HepG2 (cell line): ENCODE results near the gene CAVIN1. TPM values are rescaled to one million over a fixed set of nuclear protein-coding genes. Genes with fewer than 3 reads are reported as not detected.
"Not testable (repeated sequence)": the region's sequence is repeated elsewhere in the genome, so short reads cannot be mapped to it uniquely, and the experiment has no call there.

ENCODE experiments used
- ATAC-seq: fragments of 200-7000 bp; cut with Tn5 transposase; 3 replicates; pipeline ENCODE4 v1.9.1; 2020; ENCODE audit warnings: mild to moderate bottlenecking, moderate library complexity
- BruUV-seq: library from RNA; stranded (reverse); fragments of 400-500 nt; replicated peaks from 2 replicates; lab custom pipeline; 2021; lab: Mats Ljungman, UMichigan
- CTCF ChIA-PET: fragments of 300-600 bp; formaldehyde crosslinking; extraction: SDS; loops from one replicate; lab custom pipeline; 2021; ENCODE audit warnings: low total read pairs, inconsistent platforms, low intra/inter-chr PET ratio; lab: Yijun Ruan, JAX
- POLR2A ChIA-PET: fragments of 350-600 bp; sonication (Branson Sonifier 250); formaldehyde crosslinking; loops from one replicate; lab custom pipeline; 2020; ENCODE audit warnings: antibody characterized with exemption, inconsistent platforms; lab: Yijun Ruan, JAX
- DNase-seq: peaks from one replicate; pipeline ENCODE4 v3.0.0-alpha.2; 2015; ENCODE audit warnings: low spot score
- FAIRE-seq: peaks from 3 replicates; lab custom pipeline; 2011; peaks lifted over from hg19 to GRCh38; lab: Jason Lieb, UNC
- H2AFZ ChIP-seq: one replicate; pipeline ENCODE4 v1.6.1; 2011; ENCODE audit warnings: low read length, inconsistent platforms
- H3K27ac ChIP-seq: fragments of 300-600 bp; 3 replicates; pipeline ENCODE4 v1.8.0; 2011; ENCODE audit warnings: mixed run types, mild to moderate bottlenecking, mixed read lengths, low read length, inconsistent platforms; ENCODE audit not compliant: insufficient read depth; ENCODE audit errors: extremely low read length
- H3K27me3 ChIP-seq, 2 experiments: fragments of 200-600 bp in 1 of 2; 2 replicates in 1 of 2; 3 replicates in 1 of 2; pipeline versions ENCODE4 v1.6.0 to v1.8.0; 2011; ENCODE audit warnings: low read length in 2 of 2, mild to moderate bottlenecking in 2 of 2, moderate library complexity in 2 of 2, inconsistent platforms in 1 of 2; ENCODE audit not compliant: insufficient read depth in 2 of 2, control insufficient read depth in 1 of 2
- H3K36me3 ChIP-seq, 2 experiments: fragments of 200-600 bp in 1 of 2; replicated peaks in 1 of 2; 2 replicates in 1 of 2; 3 replicates in 1 of 2; pipeline versions ENCODE4 v1.5.1 to v1.8.0; 2011; ENCODE audit warnings: low read length in 2 of 2, inconsistent platforms in 1 of 2; ENCODE audit not compliant: insufficient read depth in 2 of 2, control insufficient read depth in 1 of 2
- H3K4me1 ChIP-seq: 2 replicates; pipeline ENCODE4 v1.5.1; 2012; ENCODE audit warnings: low read length, inconsistent platforms; ENCODE audit not compliant: insufficient read depth
- H3K4me2 ChIP-seq: 2 replicates; pipeline ENCODE4 v1.6.0; 2011; ENCODE audit warnings: low read depth, low read length, inconsistent platforms
- H3K4me3 ChIP-seq, 3 experiments: fragments of 200-600 bp in 1 of 3; sonication (generic), shearing (Covaris generic) in 1 of 3; replicated peaks in 1 of 3; 2 replicates each; pipeline ENCODE4 v1.5.1; 2011 to 2016; ENCODE audit warnings: low read length in 3 of 3, inconsistent platforms in 2 of 3, low read depth in 2 of 3, mild to moderate bottlenecking in 2 of 3, control low read depth in 1 of 3, mixed read lengths in 1 of 3; ENCODE audit not compliant: insufficient read depth in 1 of 3
- H3K79me2 ChIP-seq: one replicate; pipeline ENCODE4 v1.6.1; 2011; ENCODE audit warnings: low read length, inconsistent platforms; ENCODE audit not compliant: insufficient read depth
- H3K9ac ChIP-seq: 2 replicates; pipeline ENCODE4 v1.6.0; 2011; ENCODE audit warnings: mild to moderate bottlenecking, low read depth, low read length, inconsistent platforms; ENCODE audit not compliant: insufficient read depth
- H3K9me3 ChIP-seq: 2 replicates; pipeline ENCODE4 v1.5.1; 2012; ENCODE audit warnings: mild to moderate bottlenecking, low read length
- H4K20me1 ChIP-seq: 2 replicates; pipeline ENCODE4 v1.6.0; 2011; ENCODE audit warnings: inconsistent platforms, mild to moderate bottlenecking, low read length, moderate library complexity; ENCODE audit not compliant: insufficient read depth
- CBX1 ChIP-seq: IDR thresholded peaks from one replicate; pipeline ENCODE4 v1.6.1; 2016; ENCODE audit warnings: antibody characterized with exemption, low read depth
- DPF2 ChIP-seq: sonication (generic); formaldehyde crosslinking; IDR thresholded peaks from 2 replicates; pipeline ENCODE4 v1.4.0; 2020; ENCODE audit warnings: mild to moderate bottlenecking, low read depth, missing genetic modification reagents, borderline replicate concordance
- FOSL2 ChIP-seq: sonication (generic); formaldehyde crosslinking; IDR thresholded peaks from 2 replicates; pipeline ENCODE4 v1.4.0; 2020; ENCODE audit warnings: missing genetic modification reagents
- PPARG ChIP-seq: conservative IDR thresholded peaks from 2 replicates; pipeline ENCODE4 v1.6.1; 2016; ENCODE audit warnings: missing biosample characterization, missing genetic modification reagents
- RFX5 ChIP-seq: IDR thresholded peaks from 2 replicates; pipeline ENCODE4 v1.6.1; 2011; ENCODE audit warnings: low read depth, low read length, improper control_type of control experiment
- SALL2 ChIP-seq: sonication (generic); formaldehyde crosslinking; IDR thresholded peaks from 2 replicates; pipeline ENCODE4 v1.8.1; 2023; ENCODE audit warnings: mild to moderate bottlenecking, missing genetic modification reagents, inconsistent platforms
- SAP130 ChIP-seq: IDR thresholded peaks from 2 replicates; pipeline ENCODE4 v1.6.1; 2016; ENCODE audit warnings: low read depth
- WGBS: methylation state at CpG from one replicate; pipeline ENCODE4 v1.1.6; 2017; ENCODE audit warnings: low lambda C conversion rate; 5-methylcytosine and 5-hydroxymethylcytosine counted together
- in situ Hi-C: cut with HindIII; loops from 2 replicates; pipeline ENCODE4 v1.10.0; 2017; ENCODE audit warnings: low pct_unique_long_range_greater_than_20kb; ENCODE audit not compliant: extremely low pct_ligation_motif_present
- intact Hi-C: fragments of 100-400 bp; cut with micrococcal nuclease; formaldehyde crosslinking; loops from one replicate; pipeline ENCODE4 v1.10.0; 2022; ENCODE audit not compliant: unreplicated experiment
- polyA plus RNA-seq, 8 experiments: library from polyadenylated mRNA; depleted of rRNA in 3 of 8; stranded (reverse) in 7 of 8; unstranded in 1 of 8; fragments of >200 nt; fragmentation: Illumina TruSeq in 4 of 8; extraction: Trizol in 4 of 8; gene quantifications; 2 replicates each; pipeline versions ENCODE4 v1.2.1 to v1.2.3, GENCODE V29; 2011 to 2016; ENCODE audit warnings: low read depth in 4 of 8, missing spikeins in 1 of 8, mixed read lengths in 1 of 8; ENCODE audit not compliant: insufficient read depth in 1 of 8
- total RNA-seq, 5 experiments: library from RNA; depleted of rRNA; stranded (reverse); fragments of >200 nt; fragmentation: Illumina TruSeq; extraction: Trizol; gene quantifications; 2 replicates each; pipeline ENCODE4 v1.2.3, GENCODE V29; 2016; ENCODE audit warnings: low read depth in 1 of 5
- TF ChIP-seq, protein P1 (sequence below), 2 experiments: fragments of 450-650 bp in 1 of 2; sonication (generic) in 1 of 2; formaldehyde crosslinking in 1 of 2; IDR thresholded peaks; 2 replicates each; pipeline versions ENCODE4 v1.6.1 to v1.8.0; 2016 to 2022; ENCODE audit warnings: antibody characterized with exemption in 1 of 2, mild to moderate bottlenecking in 1 of 2, missing genetic modification reagents in 1 of 2
- TF ChIP-seq, protein P2 (sequence below): sonication (generic); formaldehyde crosslinking; IDR thresholded peaks from 2 replicates; pipeline ENCODE4 v1.5.0; 2020; ENCODE audit warnings: missing genetic modification reagents
- TF ChIP-seq, protein P3 (sequence below): sonication (generic); formaldehyde crosslinking; IDR thresholded peaks from 2 replicates; pipeline ENCODE4 v1.8.1; 2022; ENCODE audit warnings: low read depth, mild to moderate bottlenecking, missing genetic modification reagents

The CAVIN1 gene
- total and polyA plus RNA-seq, 2 of the 13 experiments (the other 11 are each of a cell fraction or from before 2014, with no cell fraction given), result 15.9 to 25.5 TPM

DNA sequence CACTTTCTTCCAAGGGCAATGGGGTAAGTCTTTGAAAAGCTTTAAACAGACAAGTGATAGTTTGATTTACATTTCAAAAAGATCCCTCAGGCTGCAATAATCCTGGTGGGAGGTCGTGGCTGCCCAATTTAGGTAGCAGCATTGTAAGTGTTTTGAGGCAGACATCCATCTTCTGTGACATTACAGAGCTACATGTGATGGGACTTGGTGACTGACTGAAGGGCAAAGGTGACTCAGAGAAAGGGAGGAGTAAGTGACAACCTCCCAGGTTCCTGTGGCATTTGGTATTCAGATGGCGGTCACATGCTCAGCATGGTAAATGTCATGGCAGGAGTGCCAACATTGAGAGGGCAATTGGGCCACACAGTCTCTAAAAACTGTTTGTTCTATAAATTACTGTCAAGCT, 61.3 kb downstream of the CAVIN1 start (continued):
- TF ChIP-seq, protein P1, sequence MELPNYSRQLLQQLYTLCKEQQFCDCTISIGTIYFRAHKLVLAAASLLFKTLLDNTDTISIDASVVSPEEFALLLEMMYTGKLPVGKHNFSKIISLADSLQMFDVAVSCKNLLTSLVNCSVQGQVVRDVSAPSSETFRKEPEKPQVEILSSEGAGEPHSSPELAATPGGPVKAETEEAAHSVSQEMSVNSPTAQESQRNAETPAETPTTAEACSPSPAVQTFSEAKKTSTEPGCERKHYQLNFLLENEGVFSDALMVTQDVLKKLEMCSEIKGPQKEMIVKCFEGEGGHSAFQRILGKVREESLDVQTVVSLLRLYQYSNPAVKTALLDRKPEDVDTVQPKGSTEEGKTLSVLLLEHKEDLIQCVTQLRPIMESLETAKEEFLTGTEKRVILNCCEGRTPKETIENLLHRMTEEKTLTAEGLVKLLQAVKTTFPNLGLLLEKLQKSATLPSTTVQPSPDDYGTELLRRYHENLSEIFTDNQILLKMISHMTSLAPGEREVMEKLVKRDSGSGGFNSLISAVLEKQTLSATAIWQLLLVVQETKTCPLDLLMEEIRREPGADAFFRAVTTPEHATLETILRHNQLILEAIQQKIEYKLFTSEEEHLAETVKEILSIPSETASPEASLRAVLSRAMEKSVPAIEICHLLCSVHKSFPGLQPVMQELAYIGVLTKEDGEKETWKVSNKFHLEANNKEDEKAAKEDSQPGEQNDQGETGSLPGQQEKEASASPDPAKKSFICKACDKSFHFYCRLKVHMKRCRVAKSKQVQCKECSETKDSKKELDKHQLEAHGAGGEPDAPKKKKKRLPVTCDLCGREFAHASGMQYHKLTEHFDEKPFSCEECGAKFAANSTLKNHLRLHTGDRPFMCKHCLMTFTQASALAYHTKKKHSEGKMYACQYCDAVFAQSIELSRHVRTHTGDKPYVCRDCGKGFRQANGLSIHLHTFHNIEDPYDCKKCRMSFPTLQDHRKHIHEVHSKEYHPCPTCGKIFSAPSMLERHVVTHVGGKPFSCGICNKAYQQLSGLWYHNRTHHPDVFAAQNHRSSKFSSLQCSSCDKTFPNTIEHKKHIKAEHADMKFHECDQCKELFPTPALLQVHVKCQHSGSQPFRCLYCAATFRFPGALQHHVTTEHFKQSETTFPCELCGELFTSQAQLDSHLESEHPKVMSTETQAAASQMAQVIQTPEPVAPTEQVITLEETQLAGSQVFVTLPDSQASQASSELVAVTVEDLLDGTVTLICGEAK (IDR thresholded peaks at IDR 0.05), result no peak
- TF ChIP-seq, protein P1 (CRISPR knock-in tag; IDR thresholded peaks at IDR 0.05), result no peak
- TF ChIP-seq CBX1 (no peak), SAP130 (CRISPR knock-in tag) (peak; percentile 38; the same call in 1 of the 2 replicates), PPARG (CRISPR knock-in tag) (peak; percentile 61; the same call in 1 of the 2 replicates), SALL2 (CRISPR knock-in tag) (no peak), FOSL2 (CRISPR knock-in tag) (peak; percentile 43; the same call in 1 of the 2 replicates), DPF2 (CRISPR knock-in tag) (no peak), RFX5 (no peak)
- TF ChIP-seq, protein P2, sequence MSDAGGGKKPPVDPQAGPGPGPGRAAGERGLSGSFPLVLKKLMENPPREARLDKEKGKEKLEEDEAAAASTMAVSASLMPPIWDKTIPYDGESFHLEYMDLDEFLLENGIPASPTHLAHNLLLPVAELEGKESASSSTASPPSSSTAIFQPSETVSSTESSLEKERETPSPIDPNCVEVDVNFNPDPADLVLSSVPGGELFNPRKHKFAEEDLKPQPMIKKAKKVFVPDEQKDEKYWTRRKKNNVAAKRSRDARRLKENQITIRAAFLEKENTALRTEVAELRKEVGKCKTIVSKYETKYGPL (CRISPR knock-in tag), result no peak
- TF ChIP-seq, protein P3, sequence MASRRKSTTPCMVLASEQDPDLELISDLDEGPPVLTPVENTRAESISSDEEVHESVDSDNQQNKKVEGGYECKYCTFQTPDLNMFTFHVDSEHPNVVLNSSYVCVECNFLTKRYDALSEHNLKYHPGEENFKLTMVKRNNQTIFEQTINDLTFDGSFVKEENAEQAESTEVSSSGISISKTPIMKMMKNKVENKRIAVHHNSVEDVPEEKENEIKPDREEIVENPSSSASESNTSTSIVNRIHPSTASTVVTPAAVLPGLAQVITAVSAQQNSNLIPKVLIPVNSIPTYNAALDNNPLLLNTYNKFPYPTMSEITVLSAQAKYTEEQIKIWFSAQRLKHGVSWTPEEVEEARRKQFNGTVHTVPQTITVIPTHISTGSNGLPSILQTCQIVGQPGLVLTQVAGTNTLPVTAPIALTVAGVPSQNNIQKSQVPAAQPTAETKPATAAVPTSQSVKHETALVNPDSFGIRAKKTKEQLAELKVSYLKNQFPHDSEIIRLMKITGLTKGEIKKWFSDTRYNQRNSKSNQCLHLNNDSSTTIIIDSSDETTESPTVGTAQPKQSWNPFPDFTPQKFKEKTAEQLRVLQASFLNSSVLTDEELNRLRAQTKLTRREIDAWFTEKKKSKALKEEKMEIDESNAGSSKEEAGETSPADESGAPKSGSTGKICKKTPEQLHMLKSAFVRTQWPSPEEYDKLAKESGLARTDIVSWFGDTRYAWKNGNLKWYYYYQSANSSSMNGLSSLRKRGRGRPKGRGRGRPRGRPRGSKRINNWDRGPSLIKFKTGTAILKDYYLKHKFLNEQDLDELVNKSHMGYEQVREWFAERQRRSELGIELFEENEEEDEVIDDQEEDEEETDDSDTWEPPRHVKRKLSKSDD, result no peak
- TF ChIP-seq, all 625 proteins: peak for 7

DNA sequence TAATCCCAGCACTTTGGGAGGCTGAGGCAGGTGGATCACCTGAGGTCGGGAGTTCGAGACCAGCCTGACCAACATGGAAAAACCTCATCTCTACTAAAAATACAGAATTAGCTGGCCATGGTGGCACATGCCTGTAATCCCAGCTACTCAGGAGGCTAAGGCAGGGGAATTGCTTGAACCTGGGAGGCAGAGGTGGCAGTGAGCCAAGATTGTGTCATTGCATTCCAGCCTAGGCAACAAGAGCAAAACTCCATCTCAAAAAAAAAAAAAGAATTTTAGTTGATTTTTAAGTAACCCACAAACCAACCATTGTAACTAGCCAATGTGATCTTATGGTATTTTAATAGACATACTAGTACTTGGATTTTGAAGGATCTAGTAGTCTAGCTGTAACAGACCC, 62.7 kb downstream of the CAVIN1 start:
- 92% methylated on average over 2 of the region's 2 CpGs for WGBS
- DNase-seq, in situ Hi-C loops, H2AFZ ChIP-seq, H3K27me3 ChIP-seq, H3K36me3 ChIP-seq, H3K4me2 ChIP-seq, BruUV-seq, ATAC-seq, H3K27ac ChIP-seq, H3K9ac ChIP-seq, POLR2A ChIA-PET, FAIRE-seq, H3K9me3 ChIP-seq, H3K4me3 ChIP-seq: not testable (repeated sequence)
- Histone ChIP-seq H3K79me2 (peaks cover 81% of the 10 kb centered on the region), H3K4me1 (peaks cover 28% of the 10 kb centered on the region), H4K20me1 (peaks cover 27% of the 10 kb centered on the region; the same call in 1 of the 2 replicates)
- CTCF ChIA-PET, result interaction anchor here (0.7 kb wide), 1 partner anchor 27 kb away, joined by 4 read pairs; no protein-coding TSS in a partner anchor
- intact Hi-C loops, result loop anchor here (1.0 kb wide), 1 partner anchor 37 kb away; no protein-coding TSS in a partner anchor
